Lower leg skin (tissue), 3 donors: Measurements from ENCODE around the gene STH.

Experiments used
- CTCF ChIP-seq, 3 donors: fragments of 450-650 bp; IDR thresholded peaks; one replicate each; pipeline ENCODE4 v1.5.1; 2016; ENCODE audit warnings: antibody characterized with exemption in 3 of 3, mild to moderate bottlenecking in 3 of 3, moderate library complexity in 2 of 3
- POLR2A ChIP-seq, 2 donors: fragments of 450-650 bp; IDR thresholded peaks; one replicate each; pipeline ENCODE4 v1.6.1; 2016 to 2017; ENCODE audit warnings: antibody characterized with exemption in 2 of 2, mild to moderate bottlenecking in 1 of 2, moderate library complexity in 1 of 2

GRCh38 chr17:45998987-45999899 lies at the start of gene STH:
- TF ChIP-seq CTCF (IDR thresholded peaks at IDR 0.05), result no peak
- no peak for TF ChIP-seq POLR2A (IDR thresholded peaks at IDR 0.05)
